ENCODE measurements around the gene DHRS11.

DHRS11 gene

GRCh38 chr17:36613155-36613554, 21.5 kb downstream of the DHRS11 start:
- DNase-seq (ENCODE audit: low read depth in 2 of 2, low spot score in 1 of 2), result no peak

DNA sequence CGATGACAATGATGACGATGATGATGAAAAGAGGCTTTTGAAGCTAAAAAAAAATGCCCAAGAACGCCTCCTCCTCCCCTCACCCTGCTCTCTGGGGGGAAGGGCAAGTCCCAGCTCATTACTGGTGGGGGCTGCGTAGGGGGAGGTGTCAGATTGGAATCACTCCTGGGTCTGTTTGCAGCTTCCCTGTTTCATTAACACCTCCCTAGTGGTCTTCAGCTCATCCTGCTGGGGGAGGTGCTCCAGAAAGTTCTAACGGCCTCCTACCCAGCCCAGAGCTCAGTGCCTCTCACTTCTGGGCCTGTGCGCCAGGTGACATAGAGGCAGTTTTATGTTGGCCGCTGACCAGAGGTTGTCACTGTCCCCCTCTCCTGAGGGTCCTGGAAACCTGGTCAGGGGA, 22.4 kb downstream of the DHRS11 start:
- DNase-seq (ENCODE audit: low read depth in 2 of 2, low spot score in 1 of 2), result no peak

- DNase-seq (ENCODE audit: low read depth in 2 of 2, low spot score in 1 of 2), result no peak
Measured at GRCh38 chr17:36614933-36615332, 23.3 kb downstream of the DHRS11 start.

GRCh38 chr17:36616061-36617029, 24.7 kb downstream of the DHRS11 start:
- DNase-seq (ENCODE audit: low read depth in 2 of 2, low spot score in 1 of 2), result no peak

DNA sequence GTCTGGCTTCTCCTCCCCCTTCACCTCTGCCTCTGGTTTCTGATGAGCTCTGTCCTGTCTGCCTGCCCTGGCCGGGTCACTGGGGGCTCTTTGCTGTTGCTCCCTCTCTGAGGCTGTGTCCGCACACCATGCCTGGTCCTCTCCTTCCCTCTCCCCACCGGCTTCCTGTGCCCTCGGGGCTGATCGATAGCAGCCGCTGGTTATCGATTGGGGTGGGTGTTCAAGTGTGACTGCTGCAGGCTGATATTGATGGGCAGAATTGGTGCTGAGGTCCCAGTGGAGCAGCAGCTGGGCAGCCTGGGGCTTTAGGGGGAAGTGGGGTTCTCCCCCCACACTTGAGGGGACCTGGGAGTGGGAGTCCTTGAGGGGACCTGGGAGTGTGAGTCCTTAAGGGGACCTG, 26.1 kb downstream of the DHRS11 start:
- DNase-seq (ENCODE audit: low read depth in 2 of 2, low spot score in 1 of 2), result no peak

GRCh38 chr17:36623281-36623680, 31.6 kb downstream of the DHRS11 start:
- DNase-seq (ENCODE audit: low read depth in 2 of 2, low spot score in 1 of 2), result no peak

GRCh38 chr17:36625188-36625587, 33.5 kb downstream of the DHRS11 start:
- no peak for DNase-seq (ENCODE audit: low read depth in 2 of 2, low spot score in 1 of 2)

- DNase-seq (ENCODE audit: low read depth in 2 of 2, low spot score in 1 of 2), result no peak
Measured at GRCh38 chr17:36627101-36627500, 35.4 kb downstream of the DHRS11 start.

DNA sequence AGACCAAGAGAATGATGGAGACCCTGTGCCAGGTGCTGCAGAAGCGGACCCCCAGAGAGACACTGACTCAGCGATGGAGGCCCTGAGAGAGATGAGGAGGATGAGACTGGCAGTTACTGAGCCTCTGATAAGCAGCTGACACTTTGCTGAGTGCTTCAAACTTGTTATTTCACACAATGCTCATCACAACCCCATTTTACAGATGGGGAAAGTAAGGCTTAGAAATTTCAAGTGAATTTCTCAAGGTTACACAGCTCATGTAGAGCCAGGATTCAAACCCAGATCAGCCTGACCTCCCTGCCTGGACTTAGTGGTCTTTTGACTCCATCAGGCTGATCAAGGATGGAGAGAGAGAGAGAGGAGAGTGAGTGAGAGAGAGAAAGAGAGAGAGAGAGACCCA, 36.9 kb downstream of the DHRS11 start:
- DNase-seq (ENCODE audit: low read depth in 2 of 2, low spot score in 1 of 2), result no peak

GRCh38 chr17:36629252-36629847, 37.7 kb downstream of the DHRS11 start:
- DNase-seq (ENCODE audit: low read depth in 2 of 2, low spot score in 1 of 2), result peak; percentile 51 to 69

GRCh38 chr17:36629970-36630502, 38.4 kb downstream of the DHRS11 start:
- no peak for DNase-seq (ENCODE audit: low read depth in 2 of 2, low spot score in 1 of 2)

DNA sequence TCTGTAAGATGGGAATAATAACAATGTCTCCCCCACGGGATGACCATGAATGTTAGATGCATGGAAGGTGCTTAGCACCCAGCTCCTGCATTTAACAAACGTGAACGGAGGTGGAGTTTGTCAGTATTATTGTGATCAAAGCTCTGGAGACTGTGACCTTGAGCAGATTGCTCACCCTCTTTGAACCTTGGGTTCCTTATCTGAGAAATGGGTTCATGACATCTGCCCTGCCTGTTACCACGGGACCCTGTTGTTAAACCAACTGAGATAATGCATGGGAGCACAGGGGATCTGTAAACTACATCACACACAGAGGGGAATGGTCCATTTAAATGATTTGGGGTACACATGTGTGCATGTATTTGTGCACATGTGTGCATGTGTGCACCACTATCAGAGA, 39.3 kb downstream of the DHRS11 start:
- DNase-seq (ENCODE audit: low read depth in 2 of 2, low spot score in 1 of 2), result no peak

- no peak for DNase-seq (ENCODE audit: low read depth in 2 of 2, low spot score in 1 of 2)
Measured at GRCh38 chr17:36632916-36633771, 41.5 kb downstream of the DHRS11 start.

DNA sequence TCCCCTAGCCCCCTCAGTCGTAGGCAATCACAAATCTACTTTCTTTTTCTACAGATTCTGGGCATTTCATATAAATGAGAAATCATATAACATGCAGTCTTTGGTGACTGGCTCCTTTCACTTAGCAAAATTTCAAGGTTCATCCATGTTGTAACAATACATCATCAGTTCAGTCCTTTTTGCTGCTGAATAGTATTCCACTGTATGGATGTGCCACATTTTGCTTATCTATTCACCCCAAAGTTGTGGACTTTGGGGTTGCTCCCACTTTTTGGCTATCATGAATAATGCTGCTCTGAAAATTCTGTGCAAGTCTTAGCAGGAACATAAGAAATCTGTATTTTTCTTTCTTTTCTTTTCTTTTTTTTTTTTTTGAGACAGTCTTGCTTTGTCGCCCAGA, 48.7 kb downstream of the DHRS11 start:
- DNase-seq (ENCODE audit: low read depth in 2 of 2, low spot score in 1 of 2), result no peak

DNA sequence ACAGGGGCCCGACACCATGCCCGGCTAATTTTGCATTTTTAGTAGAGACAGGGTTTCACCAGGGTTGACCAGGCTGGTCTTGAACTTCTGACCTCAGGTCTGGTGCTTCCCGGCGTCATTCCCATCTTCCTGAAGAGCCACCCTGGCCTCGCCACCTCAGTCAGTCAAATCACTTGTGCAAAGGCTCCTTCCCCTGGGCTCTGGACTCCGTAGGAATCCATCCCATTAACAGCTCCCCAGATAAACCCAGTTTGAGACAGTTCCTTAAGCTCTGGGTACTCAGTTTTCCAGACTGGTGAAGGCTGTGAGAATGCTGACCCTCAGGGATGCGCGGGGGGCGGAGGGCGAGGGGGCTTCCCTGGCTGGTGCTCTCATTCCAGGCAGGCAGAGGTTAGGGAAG, 49.2 kb downstream of the DHRS11 start:
- no peak for DNase-seq (ENCODE audit: low read depth in 2 of 2, low spot score in 1 of 2)

GRCh38 chr17:36641331-36641876, 49.7 kb downstream of the DHRS11 start:
- no peak for DNase-seq (ENCODE audit: low read depth in 2 of 2, low spot score in 1 of 2)

GRCh38 chr17:36641877-36642845, 50.5 kb downstream of the DHRS11 start:
- no peak for DNase-seq (ENCODE audit: low read depth in 2 of 2, low spot score in 1 of 2)

DNA sequence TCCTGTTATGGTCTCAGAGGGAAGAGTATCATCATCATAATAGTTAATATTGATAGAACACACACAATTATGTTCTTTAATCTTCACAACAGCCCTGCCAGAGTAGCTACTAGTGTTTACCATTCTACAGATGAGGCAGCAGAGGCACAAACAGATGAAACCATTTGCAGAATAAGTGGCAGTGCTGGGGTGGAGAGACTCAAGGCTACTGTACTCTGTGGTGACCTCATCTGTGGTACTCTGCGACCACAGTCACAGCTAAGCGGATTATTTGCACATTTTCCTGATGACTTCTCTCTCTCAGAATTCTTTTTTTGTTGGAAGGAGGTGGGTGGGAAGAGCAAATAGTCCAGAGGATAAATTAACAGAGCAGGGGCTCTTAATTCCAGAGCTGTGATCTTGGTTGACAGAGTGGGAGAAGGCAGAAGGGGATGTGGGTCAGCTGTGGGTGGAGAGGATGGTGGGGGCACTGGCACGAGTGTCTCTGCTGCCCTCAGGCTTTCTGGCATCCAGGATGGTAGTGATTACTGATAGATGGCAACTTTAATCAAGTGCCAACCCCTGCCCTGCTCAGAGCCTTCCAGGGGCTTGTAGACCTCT, 51.5 kb downstream of the DHRS11 start:
- no peak for DNase-seq (ENCODE audit: low read depth in 2 of 2, low spot score in 1 of 2)

GRCh38 chr17:36645422-36645821, 53.7 kb downstream of the DHRS11 start:
- DNase-seq (ENCODE audit: low read depth in 2 of 2, low spot score in 1 of 2), result no peak

All from stimulated activated CD8-positive, alpha-beta memory T cell treated with anti-CD3 and anti-CD28 coated beads, Interleukin-4, amount 100 ng/mL, for 4 hours (primary cell).